ENCODE measurements around the gene KIF1A.

DNA sequence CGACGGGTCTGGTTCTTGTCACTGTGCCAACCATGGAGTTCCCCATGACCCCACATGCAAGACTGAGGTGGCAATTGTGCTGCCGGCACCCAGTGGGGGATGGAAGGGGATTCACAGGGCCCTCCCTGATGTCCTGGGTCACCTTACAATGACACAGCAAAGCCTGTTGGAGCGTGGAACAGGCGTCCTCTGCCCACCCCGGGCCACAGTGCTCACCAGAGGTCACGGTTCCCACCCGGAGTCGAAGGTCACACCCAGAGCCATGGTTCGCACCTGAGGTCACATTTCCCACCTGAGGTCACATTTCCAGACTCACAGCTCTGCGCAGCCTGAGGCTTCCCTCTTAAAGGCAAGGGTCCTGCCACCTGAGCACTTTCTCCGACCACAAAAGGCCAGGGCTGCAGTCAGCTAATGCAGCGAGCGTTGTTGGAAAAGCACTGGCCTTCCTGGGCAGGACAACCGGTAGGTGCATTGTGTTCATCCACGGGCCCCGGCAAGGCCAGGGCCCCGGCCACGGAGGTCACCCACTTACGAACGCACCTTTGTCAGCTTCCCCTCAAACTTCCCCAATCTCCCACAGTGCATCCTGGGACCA lies 24.0 kb downstream of the KIF1A start:
- TF ChIP-seq EP300 (conservative IDR thresholded peaks at IDR 0.05; ENCODE audit: poor library complexity, severe bottlenecking) (no peak), EZH2 (IDR thresholded peaks at IDR 0.05; ENCODE audit: borderline replicate concordance, insufficient read depth, low read length, poor library complexity, severe bottlenecking) (no peak), RAD21 (conservative IDR thresholded peaks at IDR 0.05) (no peak), SMC3 (conservative IDR thresholded peaks at IDR 0.05; ENCODE audit: poor library complexity) (no peak), TAF1 (IDR thresholded peaks at IDR 0.05; ENCODE audit: low read depth) (no peak), POLR2AphosphoS5 (IDR thresholded peaks at IDR 0.05) (no peak)
- TF ChIP-seq, protein P1, sequence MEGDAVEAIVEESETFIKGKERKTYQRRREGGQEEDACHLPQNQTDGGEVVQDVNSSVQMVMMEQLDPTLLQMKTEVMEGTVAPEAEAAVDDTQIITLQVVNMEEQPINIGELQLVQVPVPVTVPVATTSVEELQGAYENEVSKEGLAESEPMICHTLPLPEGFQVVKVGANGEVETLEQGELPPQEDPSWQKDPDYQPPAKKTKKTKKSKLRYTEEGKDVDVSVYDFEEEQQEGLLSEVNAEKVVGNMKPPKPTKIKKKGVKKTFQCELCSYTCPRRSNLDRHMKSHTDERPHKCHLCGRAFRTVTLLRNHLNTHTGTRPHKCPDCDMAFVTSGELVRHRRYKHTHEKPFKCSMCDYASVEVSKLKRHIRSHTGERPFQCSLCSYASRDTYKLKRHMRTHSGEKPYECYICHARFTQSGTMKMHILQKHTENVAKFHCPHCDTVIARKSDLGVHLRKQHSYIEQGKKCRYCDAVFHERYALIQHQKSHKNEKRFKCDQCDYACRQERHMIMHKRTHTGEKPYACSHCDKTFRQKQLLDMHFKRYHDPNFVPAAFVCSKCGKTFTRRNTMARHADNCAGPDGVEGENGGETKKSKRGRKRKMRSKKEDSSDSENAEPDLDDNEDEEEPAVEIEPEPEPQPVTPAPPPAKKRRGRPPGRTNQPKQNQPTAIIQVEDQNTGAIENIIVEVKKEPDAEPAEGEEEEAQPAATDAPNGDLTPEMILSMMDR (IDR thresholded peaks at IDR 0.05; ENCODE audit: poor library complexity, severe bottlenecking): no peak
- TF ChIP-seq, protein P2, sequence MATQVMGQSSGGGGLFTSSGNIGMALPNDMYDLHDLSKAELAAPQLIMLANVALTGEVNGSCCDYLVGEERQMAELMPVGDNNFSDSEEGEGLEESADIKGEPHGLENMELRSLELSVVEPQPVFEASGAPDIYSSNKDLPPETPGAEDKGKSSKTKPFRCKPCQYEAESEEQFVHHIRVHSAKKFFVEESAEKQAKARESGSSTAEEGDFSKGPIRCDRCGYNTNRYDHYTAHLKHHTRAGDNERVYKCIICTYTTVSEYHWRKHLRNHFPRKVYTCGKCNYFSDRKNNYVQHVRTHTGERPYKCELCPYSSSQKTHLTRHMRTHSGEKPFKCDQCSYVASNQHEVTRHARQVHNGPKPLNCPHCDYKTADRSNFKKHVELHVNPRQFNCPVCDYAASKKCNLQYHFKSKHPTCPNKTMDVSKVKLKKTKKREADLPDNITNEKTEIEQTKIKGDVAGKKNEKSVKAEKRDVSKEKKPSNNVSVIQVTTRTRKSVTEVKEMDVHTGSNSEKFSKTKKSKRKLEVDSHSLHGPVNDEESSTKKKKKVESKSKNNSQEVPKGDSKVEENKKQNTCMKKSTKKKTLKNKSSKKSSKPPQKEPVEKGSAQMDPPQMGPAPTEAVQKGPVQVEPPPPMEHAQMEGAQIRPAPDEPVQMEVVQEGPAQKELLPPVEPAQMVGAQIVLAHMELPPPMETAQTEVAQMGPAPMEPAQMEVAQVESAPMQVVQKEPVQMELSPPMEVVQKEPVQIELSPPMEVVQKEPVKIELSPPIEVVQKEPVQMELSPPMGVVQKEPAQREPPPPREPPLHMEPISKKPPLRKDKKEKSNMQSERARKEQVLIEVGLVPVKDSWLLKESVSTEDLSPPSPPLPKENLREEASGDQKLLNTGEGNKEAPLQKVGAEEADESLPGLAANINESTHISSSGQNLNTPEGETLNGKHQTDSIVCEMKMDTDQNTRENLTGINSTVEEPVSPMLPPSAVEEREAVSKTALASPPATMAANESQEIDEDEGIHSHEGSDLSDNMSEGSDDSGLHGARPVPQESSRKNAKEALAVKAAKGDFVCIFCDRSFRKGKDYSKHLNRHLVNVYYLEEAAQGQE (IDR thresholded peaks at IDR 0.05; ENCODE audit: borderline replicate concordance): no peak
